HepG2 (cell line): ENCODE results near the gene CEP131. TPM values are rescaled to one million over a fixed set of nuclear protein-coding genes. Genes with fewer than 3 reads are reported as not detected.
A peak's percentile ranks its signal among the peaks of the same experiment; 100 is the strongest.

Experiments used
- ATAC-seq: fragments of 200-7000 bp; cut with Tn5 transposase; 3 replicates; pipeline ENCODE4 v1.9.1; 2020; ENCODE audit warnings: mild to moderate bottlenecking, moderate library complexity
- BruUV-seq: library from RNA; stranded (reverse); fragments of 400-500 nt; replicated peaks from 2 replicates; lab custom pipeline; 2021; lab: Mats Ljungman, UMichigan
- CTCF ChIA-PET: fragments of 300-600 bp; formaldehyde crosslinking; extraction: SDS; loops from one replicate; lab custom pipeline; 2021; ENCODE audit warnings: low total read pairs, inconsistent platforms, low intra/inter-chr PET ratio; lab: Yijun Ruan, JAX
- POLR2A ChIA-PET: fragments of 350-600 bp; sonication (Branson Sonifier 250); formaldehyde crosslinking; loops from one replicate; lab custom pipeline; 2020; ENCODE audit warnings: antibody characterized with exemption, inconsistent platforms; lab: Yijun Ruan, JAX
- DNase-seq: peaks from one replicate; pipeline ENCODE4 v3.0.0-alpha.2; 2015; ENCODE audit warnings: low spot score
- FAIRE-seq: peaks from 3 replicates; lab custom pipeline; 2011; peaks lifted over from hg19 to GRCh38; lab: Jason Lieb, UNC
- H2AFZ ChIP-seq: one replicate; pipeline ENCODE4 v1.6.1; 2011; ENCODE audit warnings: low read length, inconsistent platforms
- H3K27ac ChIP-seq: fragments of 300-600 bp; 3 replicates; pipeline ENCODE4 v1.8.0; 2011; ENCODE audit warnings: mixed run types, mild to moderate bottlenecking, mixed read lengths, low read length, inconsistent platforms; ENCODE audit not compliant: insufficient read depth; ENCODE audit errors: extremely low read length
- H3K27me3 ChIP-seq, 2 experiments: fragments of 200-600 bp in 1 of 2; 2 replicates in 1 of 2; 3 replicates in 1 of 2; pipeline versions ENCODE4 v1.6.0 to v1.8.0; 2011; ENCODE audit warnings: low read length in 2 of 2, mild to moderate bottlenecking in 2 of 2, moderate library complexity in 2 of 2, inconsistent platforms in 1 of 2; ENCODE audit not compliant: insufficient read depth in 2 of 2, control insufficient read depth in 1 of 2
- H3K36me3 ChIP-seq, 2 experiments: fragments of 200-600 bp in 1 of 2; replicated peaks in 1 of 2; 2 replicates in 1 of 2; 3 replicates in 1 of 2; pipeline versions ENCODE4 v1.5.1 to v1.8.0; 2011; ENCODE audit warnings: low read length in 2 of 2, inconsistent platforms in 1 of 2; ENCODE audit not compliant: insufficient read depth in 2 of 2, control insufficient read depth in 1 of 2
- H3K4me1 ChIP-seq: 2 replicates; pipeline ENCODE4 v1.5.1; 2012; ENCODE audit warnings: low read length, inconsistent platforms; ENCODE audit not compliant: insufficient read depth
- H3K4me2 ChIP-seq: 2 replicates; pipeline ENCODE4 v1.6.0; 2011; ENCODE audit warnings: low read depth, low read length, inconsistent platforms
- H3K4me3 ChIP-seq, 3 experiments: fragments of 200-600 bp in 1 of 3; sonication (generic), shearing (Covaris generic) in 1 of 3; replicated peaks in 1 of 3; 2 replicates each; pipeline ENCODE4 v1.5.1; 2011 to 2016; ENCODE audit warnings: low read length in 3 of 3, inconsistent platforms in 2 of 3, low read depth in 2 of 3, mild to moderate bottlenecking in 2 of 3, control low read depth in 1 of 3, mixed read lengths in 1 of 3; ENCODE audit not compliant: insufficient read depth in 1 of 3
- H3K79me2 ChIP-seq: one replicate; pipeline ENCODE4 v1.6.1; 2011; ENCODE audit warnings: low read length, inconsistent platforms; ENCODE audit not compliant: insufficient read depth
- H3K9ac ChIP-seq: 2 replicates; pipeline ENCODE4 v1.6.0; 2011; ENCODE audit warnings: mild to moderate bottlenecking, low read depth, low read length, inconsistent platforms; ENCODE audit not compliant: insufficient read depth
- H3K9me3 ChIP-seq: 2 replicates; pipeline ENCODE4 v1.5.1; 2012; ENCODE audit warnings: mild to moderate bottlenecking, low read length
- H4K20me1 ChIP-seq: 2 replicates; pipeline ENCODE4 v1.6.0; 2011; ENCODE audit warnings: inconsistent platforms, mild to moderate bottlenecking, low read length, moderate library complexity; ENCODE audit not compliant: insufficient read depth
- HNRNPLL ChIP-seq: fragments of 200-400 bp; formaldehyde crosslinking; IDR thresholded peaks from 2 replicates; pipeline ENCODE4 v1.6.1; 2017; ENCODE audit warnings: mild to moderate bottlenecking, low read depth, low read length; ENCODE audit not compliant: poor library complexity, severe bottlenecking
- RAD21 ChIP-seq: fragments of 450-650 bp; formaldehyde crosslinking; IDR thresholded peaks from 2 replicates; pipeline ENCODE4 v1.5.0; 2020; ENCODE audit warnings: mild to moderate bottlenecking
- RARA ChIP-seq: IDR thresholded peaks from 2 replicates; pipeline ENCODE4 v1.6.1; 2016; ENCODE audit warnings: missing genetic modification reagents, missing compliant biosample characterization
- SALL1 ChIP-seq: sonication (generic); formaldehyde crosslinking; IDR thresholded peaks from 2 replicates; pipeline ENCODE4 v1.8.0; 2022; ENCODE audit warnings: mild to moderate bottlenecking, missing genetic modification reagents
- YEATS2 ChIP-seq: sonication (generic); formaldehyde crosslinking; IDR thresholded peaks from 2 replicates; pipeline ENCODE4 v1.4.0; 2020; ENCODE audit warnings: missing genetic modification reagents, borderline replicate concordance
- ZFP36L1 ChIP-seq: sonication (generic); formaldehyde crosslinking; IDR thresholded peaks from 2 replicates; pipeline ENCODE4 v1.8.0; 2022; ENCODE audit warnings: mild to moderate bottlenecking, missing genetic modification reagents, moderate library complexity
- ZFP41 ChIP-seq: sonication (generic); formaldehyde crosslinking; IDR thresholded peaks from 2 replicates; pipeline ENCODE4 v1.4.0; 2020; ENCODE audit warnings: mild to moderate bottlenecking, missing genetic modification reagents, borderline replicate concordance
- ZNF10 ChIP-seq: sonication (generic); formaldehyde crosslinking; IDR thresholded peaks from 2 replicates; pipeline ENCODE4 v1.4.0; 2020; ENCODE audit warnings: mild to moderate bottlenecking, low read depth, missing genetic modification reagents, borderline replicate concordance
- ZNF101 ChIP-seq: sonication (generic); formaldehyde crosslinking; IDR thresholded peaks from 2 replicates; pipeline ENCODE4 v1.4.0; 2020; ENCODE audit warnings: mild to moderate bottlenecking, low read depth, missing genetic modification reagents, borderline replicate concordance
- ZNF343 ChIP-seq: sonication (generic); formaldehyde crosslinking; IDR thresholded peaks from 2 replicates; pipeline ENCODE4 v1.4.0; 2020; ENCODE audit warnings: mild to moderate bottlenecking, missing genetic modification reagents
- ZNF354B ChIP-seq: sonication (generic); formaldehyde crosslinking; IDR thresholded peaks from 2 replicates; pipeline ENCODE4 v1.8.0; 2022; ENCODE audit warnings: mild to moderate bottlenecking, missing genetic modification reagents
- ZNF570 ChIP-seq: sonication (generic); formaldehyde crosslinking; IDR thresholded peaks from 2 replicates; pipeline ENCODE4 v1.4.0; 2020; ENCODE audit warnings: mild to moderate bottlenecking, missing genetic modification reagents, borderline replicate concordance
- ZSCAN20 ChIP-seq: sonication (generic); formaldehyde crosslinking; IDR thresholded peaks from 2 replicates; pipeline ENCODE4 v1.4.0; 2020; ENCODE audit warnings: missing genetic modification reagents, mild to moderate bottlenecking, borderline replicate concordance
- WGBS: methylation state at CpG from one replicate; pipeline ENCODE4 v1.1.6; 2017; ENCODE audit warnings: low lambda C conversion rate; 5-methylcytosine and 5-hydroxymethylcytosine counted together
- in situ Hi-C: cut with HindIII; loops from 2 replicates; pipeline ENCODE4 v1.10.0; 2017; ENCODE audit warnings: low pct_unique_long_range_greater_than_20kb; ENCODE audit not compliant: extremely low pct_ligation_motif_present
- intact Hi-C: fragments of 100-400 bp; cut with micrococcal nuclease; formaldehyde crosslinking; loops from one replicate; pipeline ENCODE4 v1.10.0; 2022; ENCODE audit not compliant: unreplicated experiment
- polyA plus RNA-seq, 8 experiments: library from polyadenylated mRNA; depleted of rRNA in 3 of 8; stranded (reverse) in 7 of 8; unstranded in 1 of 8; fragments of >200 nt; fragmentation: Illumina TruSeq in 4 of 8; extraction: Trizol in 4 of 8; gene quantifications; 2 replicates each; pipeline versions ENCODE4 v1.2.1 to v1.2.3, GENCODE V29; 2011 to 2016; ENCODE audit warnings: low read depth in 4 of 8, missing spikeins in 1 of 8, mixed read lengths in 1 of 8; ENCODE audit not compliant: insufficient read depth in 1 of 8
- total RNA-seq, 5 experiments: library from RNA; depleted of rRNA; stranded (reverse); fragments of >200 nt; fragmentation: Illumina TruSeq; extraction: Trizol; gene quantifications; 2 replicates each; pipeline ENCODE4 v1.2.3, GENCODE V29; 2016; ENCODE audit warnings: low read depth in 1 of 5
- TF ChIP-seq, protein P1 (sequence below), 2 experiments: sonication (generic) in 1 of 2; formaldehyde crosslinking in 1 of 2; IDR thresholded peaks; 2 replicates each; pipeline versions ENCODE4 v1.4.0 to v1.6.1; 2018 to 2020; ENCODE audit warnings: missing genetic modification reagents in 2 of 2, borderline replicate concordance in 1 of 2, low read depth in 1 of 2, mild to moderate bottlenecking in 1 of 2, missing biosample characterization in 1 of 2
- TF ChIP-seq, protein P2 (sequence below): sonication (generic); formaldehyde crosslinking; IDR thresholded peaks from 2 replicates; pipeline ENCODE4 v1.8.1; 2023; ENCODE audit warnings: mild to moderate bottlenecking, moderate library complexity, missing genetic modification reagents
- TF ChIP-seq, protein P3 (sequence below): sonication (generic); formaldehyde crosslinking; IDR thresholded peaks from 2 replicates; pipeline ENCODE4 v1.5.0; 2020; ENCODE audit warnings: missing genetic modification reagents

Gene CEP131
- total and polyA plus RNA-seq, 2 of the 13 experiments (the other 11 are each of a cell fraction or from before 2014, with no cell fraction given): 5.0 to 16.8 TPM

DNA sequence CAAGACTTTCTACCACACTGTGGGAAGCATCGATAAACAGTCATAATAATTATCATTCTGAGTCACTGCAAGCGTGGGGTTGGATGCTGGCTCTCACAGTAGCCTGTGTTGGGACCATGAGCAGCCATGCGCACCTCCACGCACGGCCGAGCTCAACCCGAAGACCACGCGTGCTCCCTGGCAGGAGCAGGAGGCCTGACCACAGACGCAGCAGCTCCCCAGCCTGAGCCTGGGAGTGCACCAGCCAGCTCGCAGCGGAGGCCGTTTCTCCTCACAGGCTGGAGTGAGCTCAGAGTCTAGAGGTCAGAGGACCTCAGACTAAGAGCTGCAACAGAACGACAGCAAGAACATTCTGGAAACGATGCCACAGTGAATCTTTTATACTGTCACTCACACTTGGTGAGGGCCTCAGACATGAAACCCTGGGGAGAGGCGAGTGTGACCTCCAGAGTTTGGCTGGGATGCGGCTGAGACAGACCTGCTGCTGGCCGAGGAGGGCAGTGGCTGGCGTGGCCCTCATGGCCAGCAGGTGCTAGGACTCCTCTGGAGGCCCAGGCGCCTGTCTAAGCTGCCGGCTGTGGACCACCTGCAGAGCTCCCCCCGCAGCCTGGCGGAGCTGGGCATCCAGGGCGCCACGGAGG, 22.4 kb upstream of the CEP131 start:
- in situ Hi-C loops: no loop called here
- peak; percentile 55 for ATAC-seq
- H3K27ac ChIP-seq: peak overlapping the region; percentile 53
- TF ChIP-seq ZNF101 (no peak), ZNF343 (CRISPR knock-in tag) (0 out of 2 replicates have a peak, but pooled peaks have one; percentile 35), ZNF570 (CRISPR knock-in tag) (no peak), ZFP36L1 (CRISPR knock-in tag) (no peak), ZSCAN20 (CRISPR knock-in tag) (no peak), HNRNPLL (no peak), RAD21 (no peak), ZNF10 (CRISPR knock-in tag) (no peak), YEATS2 (no peak), RARA (no peak), ZFP41 (CRISPR knock-in tag) (no peak), SALL1 (CRISPR knock-in tag) (peak; percentile 32; the same call in 1 of the 2 replicates), ZNF354B (CRISPR knock-in tag) (no peak)
- TF ChIP-seq, protein P1, sequence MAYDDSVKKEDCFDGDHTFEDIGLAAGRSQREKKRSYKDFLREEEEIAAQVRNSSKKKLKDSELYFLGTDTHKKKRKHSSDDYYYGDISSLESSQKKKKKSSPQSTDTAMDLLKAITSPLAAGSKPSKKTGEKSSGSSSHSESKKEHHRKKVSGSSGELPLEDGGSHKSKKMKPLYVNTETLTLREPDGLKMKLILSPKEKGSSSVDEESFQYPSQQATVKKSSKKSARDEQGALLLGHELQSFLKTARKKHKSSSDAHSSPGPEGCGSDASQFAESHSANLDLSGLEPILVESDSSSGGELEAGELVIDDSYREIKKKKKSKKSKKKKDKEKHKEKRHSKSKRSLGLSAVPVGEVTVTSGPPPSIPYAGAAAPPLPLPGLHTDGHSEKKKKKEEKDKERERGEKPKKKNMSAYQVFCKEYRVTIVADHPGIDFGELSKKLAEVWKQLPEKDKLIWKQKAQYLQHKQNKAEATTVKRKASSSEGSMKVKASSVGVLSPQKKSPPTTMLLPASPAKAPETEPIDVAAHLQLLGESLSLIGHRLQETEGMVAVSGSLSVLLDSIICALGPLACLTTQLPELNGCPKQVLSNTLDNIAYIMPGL (CRISPR knock-in tag; IDR thresholded peaks at IDR 0.05; ENCODE audit: borderline replicate concordance in 1 of 2, low read depth in 1 of 2): no peak
- TF ChIP-seq, protein P2, sequence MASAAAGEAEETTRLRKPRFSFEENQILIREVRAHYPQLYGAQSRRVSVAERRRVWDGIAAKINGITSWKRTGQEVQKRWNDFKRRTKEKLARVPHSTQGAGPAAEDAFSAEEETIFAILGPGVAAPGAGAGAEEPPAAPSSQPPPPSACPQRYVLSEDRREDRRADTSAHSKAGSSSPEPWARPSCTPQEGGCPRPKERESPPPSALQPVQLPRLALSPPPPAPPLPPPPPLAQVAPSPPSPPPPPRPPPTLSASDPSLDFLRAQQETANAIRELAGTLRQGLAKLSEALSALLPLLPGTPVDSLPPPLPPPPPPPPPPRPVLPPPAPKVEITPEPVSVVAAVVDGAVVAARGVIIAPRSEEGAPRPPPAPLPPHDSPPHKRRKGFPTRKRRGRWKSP (CRISPR knock-in tag): no peak; the same call in 1 of the 2 replicates
- TF ChIP-seq, protein P3, sequence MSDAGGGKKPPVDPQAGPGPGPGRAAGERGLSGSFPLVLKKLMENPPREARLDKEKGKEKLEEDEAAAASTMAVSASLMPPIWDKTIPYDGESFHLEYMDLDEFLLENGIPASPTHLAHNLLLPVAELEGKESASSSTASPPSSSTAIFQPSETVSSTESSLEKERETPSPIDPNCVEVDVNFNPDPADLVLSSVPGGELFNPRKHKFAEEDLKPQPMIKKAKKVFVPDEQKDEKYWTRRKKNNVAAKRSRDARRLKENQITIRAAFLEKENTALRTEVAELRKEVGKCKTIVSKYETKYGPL (CRISPR knock-in tag): no peak

More for the DNA sequence above, 22.4 kb upstream of the CEP131 start:
- H3K27me3 ChIP-seq: no peaks in the 10 kb centered on the region
- peak overlapping the region; percentile 57 for H3K4me2 ChIP-seq
- POLR2A ChIA-PET: interaction anchor here (0.9 kb wide), 1 partner anchor 152 kb away, joined by 3 read pairs; no protein-coding TSS in a partner anchor
- 39% methylated on average over 22 of the region's 25 CpGs for WGBS
- peaks cover 4% of the 10 kb centered on the region; the same call in 1 of the 2 replicates for H4K20me1 ChIP-seq
- DNase-seq: no peak
- FAIRE-seq: peak; percentile 68
- H3K79me2 ChIP-seq: peaks cover 13% of the 10 kb centered on the region
- H3K9ac ChIP-seq: no peak overlapping the region; the same call in 1 of the 2 replicates
- H3K36me3 ChIP-seq: peaks cover 5 to 9% of the 10 kb centered on the region in 2 experiments; a peak in 2 of 5 replicates
- peaks cover 34% of the 10 kb centered on the region for H3K4me1 ChIP-seq
- BruUV-seq: no TSS peak
- H3K4me3 ChIP-seq: peak overlapping the region in 1 of 3 experiments; percentile 41; a peak in 1 of 6 replicates
- intact Hi-C loops: no loop called here
- no peak overlapping the region for H2AFZ ChIP-seq
- CTCF ChIA-PET: no interaction called here
- H3K9me3 ChIP-seq: no peaks in the 10 kb centered on the region
